ENCODE data around the gene C13orf46. TPM values are rescaled to one million over a fixed set of nuclear protein-coding genes. Genes with fewer than 3 reads are reported as not detected.

C13orf46 gene
- total RNA-seq, 4 donors from 2014 or later, result 0.17 to 0.94 (median 0.44) TPM; not detected in 1

DNA sequence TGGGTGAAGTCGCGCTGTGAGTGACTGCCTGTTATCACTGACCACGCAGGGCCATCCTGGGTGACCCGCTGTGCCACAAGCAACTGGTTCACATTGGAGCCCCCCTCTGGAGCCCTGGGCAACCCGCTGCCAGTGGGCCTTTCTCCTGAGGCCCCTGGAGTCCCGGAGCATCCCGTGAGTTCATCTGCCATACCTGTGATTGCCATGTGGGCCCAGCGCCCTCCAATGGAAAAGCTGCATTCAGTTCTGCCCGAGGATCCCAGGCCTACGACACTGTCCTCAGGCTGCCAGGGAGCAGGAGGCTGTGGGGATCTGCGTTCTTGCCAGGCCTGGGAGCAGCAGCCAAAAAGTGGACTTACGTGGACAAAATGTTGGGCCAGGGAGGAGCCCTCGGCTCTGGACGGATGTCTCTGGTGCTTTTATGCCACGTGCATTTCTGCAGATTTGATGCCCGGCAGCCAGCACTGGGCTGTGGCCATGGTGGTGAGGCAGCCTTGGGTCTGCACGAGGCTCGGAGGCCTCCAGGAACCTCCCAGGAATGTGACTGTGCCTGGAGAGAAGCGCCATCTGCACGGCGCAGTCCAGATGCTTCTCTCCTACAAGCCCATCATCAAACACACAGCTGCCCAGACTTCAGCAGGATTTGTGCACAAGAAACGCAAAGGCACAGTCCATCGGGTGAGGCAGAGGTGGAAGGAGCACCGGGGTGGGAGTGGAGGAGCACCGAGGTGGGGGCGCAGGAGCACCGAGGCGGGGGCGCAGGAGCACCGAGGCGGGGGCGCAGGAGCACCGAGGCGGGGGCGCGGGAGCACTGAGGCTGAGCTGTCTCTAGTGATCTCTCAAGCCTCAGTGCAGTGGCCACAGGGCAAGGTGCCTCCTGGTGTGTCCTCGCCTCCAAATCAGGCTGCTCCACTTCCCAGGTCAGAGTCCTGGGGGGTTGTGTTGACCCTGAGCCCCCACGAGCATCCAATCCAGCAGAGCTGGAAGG, 44.0 kb downstream of the C13orf46 start:
- TF ChIP-seq, protein P1, sequence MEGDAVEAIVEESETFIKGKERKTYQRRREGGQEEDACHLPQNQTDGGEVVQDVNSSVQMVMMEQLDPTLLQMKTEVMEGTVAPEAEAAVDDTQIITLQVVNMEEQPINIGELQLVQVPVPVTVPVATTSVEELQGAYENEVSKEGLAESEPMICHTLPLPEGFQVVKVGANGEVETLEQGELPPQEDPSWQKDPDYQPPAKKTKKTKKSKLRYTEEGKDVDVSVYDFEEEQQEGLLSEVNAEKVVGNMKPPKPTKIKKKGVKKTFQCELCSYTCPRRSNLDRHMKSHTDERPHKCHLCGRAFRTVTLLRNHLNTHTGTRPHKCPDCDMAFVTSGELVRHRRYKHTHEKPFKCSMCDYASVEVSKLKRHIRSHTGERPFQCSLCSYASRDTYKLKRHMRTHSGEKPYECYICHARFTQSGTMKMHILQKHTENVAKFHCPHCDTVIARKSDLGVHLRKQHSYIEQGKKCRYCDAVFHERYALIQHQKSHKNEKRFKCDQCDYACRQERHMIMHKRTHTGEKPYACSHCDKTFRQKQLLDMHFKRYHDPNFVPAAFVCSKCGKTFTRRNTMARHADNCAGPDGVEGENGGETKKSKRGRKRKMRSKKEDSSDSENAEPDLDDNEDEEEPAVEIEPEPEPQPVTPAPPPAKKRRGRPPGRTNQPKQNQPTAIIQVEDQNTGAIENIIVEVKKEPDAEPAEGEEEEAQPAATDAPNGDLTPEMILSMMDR (IDR thresholded peaks at IDR 0.05; ENCODE audit: low read depth), result no peak

- TF ChIP-seq, protein P1 (IDR thresholded peaks at IDR 0.05; ENCODE audit: low read depth), result no peak
Observed at GRCh38 chr13:113928685-113929627, 44.9 kb downstream of the C13orf46 start.

- TF ChIP-seq, protein P1 (IDR thresholded peaks at IDR 0.05; ENCODE audit: low read depth), result no peak
Observed at GRCh38 chr13:113927661-113928581, 46.0 kb downstream of the C13orf46 start.

DNA sequence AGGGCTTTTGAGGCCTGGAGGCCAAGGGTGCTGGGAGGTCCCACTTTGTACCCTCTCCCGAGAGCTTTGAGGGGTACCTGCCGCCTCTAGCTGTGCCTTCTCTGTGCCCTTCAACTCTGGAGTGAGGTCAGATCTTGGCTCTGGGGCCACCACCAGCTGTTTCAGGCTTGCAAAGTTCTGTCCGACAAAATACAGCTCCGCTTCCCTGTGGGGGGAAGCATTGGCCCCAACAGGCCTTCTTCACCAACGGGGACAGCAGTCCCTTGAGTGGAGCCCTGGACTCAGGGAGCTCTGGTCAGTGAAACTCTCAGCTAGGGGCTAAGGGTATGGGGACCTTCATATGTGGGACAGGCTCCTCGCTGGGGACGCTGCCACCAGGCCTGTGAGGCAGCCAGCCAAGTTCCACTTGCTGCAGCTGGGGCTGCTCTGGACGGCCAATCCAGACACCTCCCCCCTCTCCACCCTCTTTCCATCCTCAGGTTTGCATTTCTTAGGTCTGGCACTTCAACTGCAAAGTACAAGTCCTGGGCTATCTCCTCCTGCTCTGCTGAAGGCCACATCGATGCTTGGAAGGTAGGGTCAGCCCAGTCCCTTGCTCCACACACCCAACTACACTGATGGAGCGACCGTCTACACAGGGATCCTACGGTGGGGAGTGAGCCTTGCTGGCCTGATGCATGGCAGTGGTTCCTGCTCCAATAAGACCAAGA, 46.8 kb downstream of the C13orf46 start:
- TF ChIP-seq, protein P1 (IDR thresholded peaks at IDR 0.05; ENCODE audit: low read depth), result no peak

DNA sequence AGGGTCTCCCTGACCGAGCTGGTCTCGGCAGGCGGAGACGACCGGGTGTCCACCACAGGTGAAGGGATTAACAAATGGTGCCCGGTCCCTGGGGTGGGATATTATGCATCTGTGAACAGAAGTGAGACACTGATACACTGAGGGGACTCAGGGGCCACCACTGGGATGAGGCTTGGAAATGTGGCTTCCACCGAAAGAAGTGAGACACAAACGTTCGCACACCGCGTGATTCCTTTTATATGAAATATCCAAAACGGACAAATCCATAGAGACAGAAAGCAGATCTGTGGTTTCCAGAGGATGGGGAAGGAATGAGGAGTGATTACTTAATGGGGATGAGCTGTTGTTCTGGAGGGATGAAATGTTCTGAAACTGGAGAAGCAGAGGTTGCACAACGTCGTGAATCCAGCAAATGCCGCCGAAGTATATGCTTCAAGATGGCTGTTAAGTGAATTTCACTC, 47.5 kb downstream of the C13orf46 start:
- TF ChIP-seq, protein P1 (IDR thresholded peaks at IDR 0.05; ENCODE audit: low read depth), result no peak

Measured in subcutaneous adipose tissue (tissue), 4 donors.